Stimulated activated CD8-positive, alpha-beta memory T cell treated with anti-CD3 and anti-CD28 coated beads, Interleukin-7, amount 100 ng/mL, for 48 hours (primary cell): ENCODE measurements around the gene ARF6.
"Not testable (repeated sequence)": the region's sequence is repeated elsewhere in the genome, so short reads cannot be mapped to it uniquely, and the experiment has no call there.

Source experiments
- DNase-seq, 2 donors: peaks; one replicate each; pipeline ENCODE4 v3.0.0-alpha.2; 2020; ENCODE audit warnings: low read depth in 1 of 2; ENCODE audit errors: extremely low read depth in 1 of 2

Gene ARF6

DNA sequence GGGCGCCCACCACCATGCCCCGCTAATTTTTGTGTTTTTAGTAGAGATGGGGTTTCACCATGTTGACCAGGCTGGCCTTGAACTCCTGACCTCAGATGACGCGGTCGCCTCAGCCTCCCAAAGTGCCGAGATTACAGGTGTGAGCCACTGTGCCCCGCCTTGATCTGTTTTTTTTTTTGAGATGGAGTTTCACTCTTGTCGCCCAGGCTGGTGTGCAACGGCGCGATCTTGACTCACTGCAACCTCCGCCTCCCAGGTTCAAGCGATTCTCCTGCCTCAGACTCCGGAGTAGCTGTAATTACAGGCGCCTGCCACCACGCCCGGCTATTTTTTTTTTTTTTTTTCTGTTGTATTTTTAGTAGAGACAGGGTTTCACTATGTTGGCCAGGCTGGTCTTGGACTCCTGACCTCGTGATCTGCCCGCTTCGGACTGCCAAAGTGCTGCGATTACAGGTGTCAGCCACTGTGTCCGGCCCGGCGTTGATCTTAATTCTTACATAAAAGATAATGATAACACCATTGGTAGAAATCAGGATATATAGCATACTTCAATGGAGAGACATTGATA, 9.9 kb downstream of the ARF6 start:
- not testable (repeated sequence) for DNase-seq

DNA sequence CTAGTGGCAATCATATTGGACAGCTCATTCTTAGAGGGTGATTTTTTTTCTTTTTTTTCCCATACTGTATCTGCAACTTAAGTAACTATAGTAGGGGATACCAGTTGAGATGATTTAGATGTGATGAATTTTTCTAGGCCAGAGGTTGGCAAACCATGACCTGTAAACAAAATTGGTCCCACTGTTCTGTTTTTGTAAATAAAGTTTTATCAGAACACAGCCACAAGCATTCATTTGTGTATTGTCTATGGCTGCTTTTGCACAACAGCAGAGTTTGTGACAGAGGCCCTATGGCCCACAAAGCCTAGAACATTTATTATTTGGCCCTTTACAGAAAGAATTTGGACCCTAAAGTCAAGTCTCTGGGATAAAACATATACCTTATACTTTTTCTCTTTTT, 11.4 kb downstream of the ARF6 start:
- no peak for DNase-seq

DNA sequence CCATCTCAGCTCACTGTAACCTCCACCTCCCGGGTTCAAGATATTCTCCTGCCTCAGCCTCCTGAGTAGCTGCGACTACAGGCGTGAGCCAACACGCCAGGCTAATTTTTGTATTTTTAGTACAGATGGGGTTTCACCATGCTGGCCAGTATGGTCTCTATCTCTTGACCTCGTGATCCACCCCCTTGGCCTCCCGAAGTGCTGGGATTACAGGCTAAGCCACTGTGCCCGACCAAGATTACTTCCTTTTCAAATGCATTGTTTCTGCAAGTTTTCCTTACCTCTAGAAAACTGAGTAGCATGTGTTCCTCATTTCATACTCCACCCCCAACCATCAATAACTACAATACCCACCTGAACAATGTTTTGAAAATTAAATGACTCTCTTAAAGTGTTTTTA, 13.1 kb downstream of the ARF6 start:
- no peak for DNase-seq

DNA sequence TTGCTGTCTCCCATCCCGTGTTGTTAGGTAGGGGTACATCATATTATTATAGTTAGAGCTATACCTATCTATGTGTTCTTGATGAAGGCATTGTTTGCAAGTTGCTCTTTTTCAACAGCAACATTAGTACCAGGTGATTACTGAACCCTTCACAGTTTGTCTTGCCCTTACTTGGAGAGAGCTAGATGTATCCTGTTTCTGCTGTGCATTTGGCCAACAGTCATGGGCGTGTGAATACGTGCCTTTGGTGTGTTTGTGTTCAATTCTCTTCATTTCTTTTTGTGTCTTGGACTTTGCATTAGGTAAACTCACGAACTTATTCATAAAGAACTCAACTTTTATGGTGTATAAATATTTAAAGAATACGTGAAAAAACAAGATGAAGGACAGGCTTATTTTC, 14.3 kb downstream of the ARF6 start:
- DNase-seq: no peak

DNA sequence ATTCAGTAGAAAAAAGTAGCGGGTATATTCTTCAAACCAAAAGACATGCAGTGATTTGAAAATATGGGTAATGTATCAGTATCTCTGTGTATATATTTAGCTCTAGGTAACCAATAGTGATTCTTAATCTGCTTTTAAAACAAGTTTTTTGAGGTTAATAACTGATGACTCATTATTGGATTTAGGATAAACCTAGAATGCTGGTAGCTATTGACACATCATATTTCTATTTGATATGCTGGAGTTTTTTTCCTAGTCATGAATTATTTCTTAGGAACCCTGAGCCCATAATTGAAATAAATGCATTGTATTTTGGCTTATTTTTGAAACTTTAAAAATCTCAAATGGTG, 15.5 kb downstream of the ARF6 start:
- DNase-seq: no peak

DNA sequence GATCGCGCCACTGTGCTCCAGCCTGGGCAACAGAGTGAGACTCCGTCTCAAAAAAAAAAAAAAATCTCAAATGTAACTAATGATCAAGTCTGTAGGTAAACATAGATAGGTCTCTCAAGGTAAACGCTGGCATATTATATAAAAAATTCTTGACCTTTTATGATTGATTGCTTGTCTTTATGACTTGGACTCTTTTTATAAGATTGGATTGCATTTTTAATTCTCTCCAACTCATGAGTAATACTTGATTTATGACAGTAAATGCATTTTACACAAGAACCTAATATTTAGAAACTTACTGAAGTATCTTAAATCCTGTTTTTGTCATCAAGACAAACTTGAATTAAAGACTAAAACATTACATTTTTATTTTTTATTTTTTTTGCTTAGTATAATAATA, 16.1 kb downstream of the ARF6 start:
- no peak for DNase-seq

DNA sequence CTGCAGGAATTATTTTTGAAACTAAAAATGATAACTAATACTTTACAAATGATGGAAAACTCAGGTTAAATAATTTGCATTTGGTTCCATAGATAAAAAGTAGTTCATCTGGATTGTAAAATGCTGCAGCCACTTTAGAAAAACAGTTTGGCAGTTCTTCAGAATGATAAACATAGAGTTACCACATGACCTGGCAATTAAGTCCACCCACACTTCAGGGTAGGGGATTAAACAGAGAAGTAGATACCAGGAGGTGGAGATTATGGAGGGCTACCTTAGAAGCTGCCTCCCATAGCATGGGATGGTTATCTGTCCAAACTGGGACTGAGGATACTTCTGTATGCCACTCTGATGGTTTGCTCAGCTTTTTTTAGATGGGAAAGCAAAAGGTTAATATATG, 22.2 kb downstream of the ARF6 start:
- DNase-seq: no peak

DNA sequence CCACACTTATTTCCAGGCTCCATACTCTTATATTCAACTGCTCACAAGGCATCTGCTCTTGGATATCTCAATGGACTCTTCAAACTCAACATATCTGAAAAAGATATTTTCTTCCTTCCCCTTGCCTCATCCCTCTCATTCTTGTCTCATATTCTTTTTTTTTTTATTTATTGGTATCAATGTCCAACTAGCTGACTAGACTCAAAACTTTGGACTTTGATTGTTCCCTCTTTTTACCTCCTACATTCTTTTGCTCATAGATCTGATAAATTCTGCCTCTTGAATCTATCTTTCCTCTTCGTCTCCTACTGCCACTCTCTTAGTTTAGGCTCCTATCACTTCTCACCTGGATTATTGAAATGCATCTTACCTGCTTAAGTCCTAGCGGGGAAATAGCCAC, 25.8 kb downstream of the ARF6 start:
- no peak for DNase-seq

DNA sequence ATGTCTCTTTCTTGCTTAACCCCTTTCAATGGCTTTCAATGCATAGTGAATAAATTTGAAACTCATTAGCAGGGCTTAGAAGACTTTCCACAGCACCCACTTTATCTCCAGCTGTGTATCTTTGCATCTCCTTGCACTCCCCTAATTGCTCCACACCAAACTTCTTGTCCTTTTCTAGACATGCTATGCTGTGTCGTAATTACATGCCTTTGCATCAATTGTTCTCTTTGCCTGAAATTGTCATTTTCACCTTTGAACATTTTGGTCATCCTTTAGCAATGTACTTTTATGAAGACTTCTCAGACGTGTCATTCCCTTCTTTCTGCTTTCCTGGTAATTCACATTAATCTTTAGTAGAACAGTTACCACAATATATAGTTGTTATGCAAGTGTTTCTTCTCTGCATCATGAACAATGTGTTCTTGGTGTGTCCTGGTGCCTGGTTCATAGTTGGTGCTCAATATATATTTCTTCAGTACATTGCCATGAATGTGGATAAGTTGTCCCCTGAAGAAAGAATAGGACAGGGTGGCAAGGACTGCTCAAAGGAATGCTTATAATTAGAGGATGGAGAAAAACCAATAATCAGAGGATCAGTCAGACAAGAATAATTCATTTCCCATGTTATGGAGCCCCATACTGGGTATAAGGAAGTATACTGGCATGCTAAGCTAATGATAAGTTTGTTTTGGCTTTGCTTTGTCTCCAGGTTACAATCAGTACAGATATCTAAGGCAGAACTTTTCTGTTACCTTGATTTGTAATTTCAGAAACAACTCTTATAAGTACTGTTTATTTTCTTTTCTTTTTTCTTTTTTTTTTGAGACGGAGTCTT, 27.2 kb downstream of the ARF6 start:
- DNase-seq: no peak

DNA sequence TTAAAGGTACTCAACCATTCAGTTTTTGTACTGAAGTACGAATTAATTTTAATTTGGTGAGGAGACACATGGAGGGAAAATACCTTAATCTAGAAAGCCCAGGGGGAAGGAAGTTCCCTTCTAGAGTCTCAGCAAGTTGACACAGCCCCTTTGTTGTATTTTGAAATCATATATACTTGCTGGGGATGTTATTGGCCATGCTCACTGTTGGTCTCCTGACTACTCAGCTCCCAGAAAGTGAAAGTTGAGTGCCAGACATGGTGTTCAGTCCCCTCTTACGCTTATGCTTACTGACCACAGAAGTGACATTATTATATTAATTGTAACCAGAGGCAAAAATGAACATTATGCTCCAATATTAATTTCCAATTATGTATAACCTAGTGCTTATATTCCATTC, 28.1 kb downstream of the ARF6 start:
- no peak for DNase-seq

DNA sequence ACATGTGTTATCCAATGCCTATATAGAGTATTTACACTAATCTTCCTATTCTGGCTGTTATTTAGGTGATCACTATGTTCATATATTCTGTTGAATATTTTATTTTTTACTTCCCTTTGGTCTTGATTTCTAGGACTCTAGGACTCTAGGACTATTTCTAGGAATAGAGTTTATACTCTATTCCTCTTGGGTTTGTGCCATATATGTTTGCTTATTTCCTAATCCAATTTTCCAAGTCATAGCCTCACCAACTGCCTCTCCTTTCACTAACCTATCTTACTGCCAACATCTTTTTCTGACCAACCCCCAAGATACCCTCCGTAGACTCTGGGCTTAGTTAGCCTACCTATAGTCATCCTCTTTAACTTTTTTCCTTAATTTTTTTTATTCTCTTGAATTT, 28.5 kb downstream of the ARF6 start:
- no peak for DNase-seq

DNA sequence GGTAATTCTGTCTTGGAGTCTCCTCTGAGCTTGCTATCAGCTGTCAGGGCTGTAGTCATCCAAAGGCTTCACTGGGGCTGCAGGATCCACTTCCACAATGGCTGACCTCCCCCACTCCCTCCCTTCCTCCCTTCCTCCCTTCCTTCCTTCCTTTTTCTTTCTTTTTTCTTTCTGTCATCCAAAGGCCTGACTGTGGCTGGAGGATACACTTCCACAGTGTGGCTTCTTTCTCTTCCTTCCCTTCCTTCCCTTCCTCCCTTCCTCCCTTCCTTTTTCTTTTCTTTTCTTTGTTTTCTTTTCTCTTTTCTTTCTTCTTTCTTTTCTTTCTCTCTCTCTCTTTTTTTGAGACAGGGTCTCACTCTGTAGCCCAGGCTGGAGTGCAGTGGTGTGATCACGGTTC, 30.6 kb downstream of the ARF6 start:
- no peak for DNase-seq

DNA sequence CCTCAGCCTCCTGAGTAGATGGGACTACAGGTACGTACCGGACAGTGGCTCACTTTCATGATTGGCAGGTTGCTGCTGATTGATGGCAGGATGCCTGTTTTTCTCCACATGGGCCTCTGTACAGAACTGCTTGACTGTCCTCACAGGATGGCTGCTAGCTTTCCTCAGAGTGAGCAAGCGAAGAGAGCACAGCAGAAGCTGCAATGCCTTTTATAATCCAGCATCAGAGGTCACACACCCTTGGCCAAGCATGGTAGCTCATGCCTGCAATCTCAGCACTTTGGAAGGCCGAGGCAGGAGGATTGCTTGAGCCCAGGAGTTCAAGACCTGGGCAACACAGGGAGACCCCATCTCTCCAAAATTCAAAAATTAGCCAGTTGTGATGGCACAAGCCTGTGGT, 31.0 kb downstream of the ARF6 start:
- no peak for DNase-seq

DNA sequence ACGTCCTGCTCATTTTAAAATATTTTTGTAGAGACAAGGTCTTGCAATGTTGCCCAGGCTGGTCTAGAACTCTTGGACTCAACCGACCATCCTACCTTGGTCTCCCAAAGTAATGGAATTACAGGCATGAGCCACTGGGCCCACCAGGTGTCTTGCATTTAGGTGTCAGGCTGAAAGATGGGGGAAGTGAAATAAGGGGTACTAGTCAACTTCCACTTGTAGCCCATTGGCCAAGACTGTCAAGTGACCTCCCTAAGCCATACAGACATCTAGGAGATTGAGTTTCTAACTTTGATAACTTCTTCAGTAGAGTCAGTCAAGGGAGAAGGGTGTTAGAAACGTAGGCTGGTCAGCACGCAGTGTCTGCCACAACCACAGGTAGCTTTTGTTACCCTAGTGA, 32.0 kb downstream of the ARF6 start:
- no peak for DNase-seq

DNA sequence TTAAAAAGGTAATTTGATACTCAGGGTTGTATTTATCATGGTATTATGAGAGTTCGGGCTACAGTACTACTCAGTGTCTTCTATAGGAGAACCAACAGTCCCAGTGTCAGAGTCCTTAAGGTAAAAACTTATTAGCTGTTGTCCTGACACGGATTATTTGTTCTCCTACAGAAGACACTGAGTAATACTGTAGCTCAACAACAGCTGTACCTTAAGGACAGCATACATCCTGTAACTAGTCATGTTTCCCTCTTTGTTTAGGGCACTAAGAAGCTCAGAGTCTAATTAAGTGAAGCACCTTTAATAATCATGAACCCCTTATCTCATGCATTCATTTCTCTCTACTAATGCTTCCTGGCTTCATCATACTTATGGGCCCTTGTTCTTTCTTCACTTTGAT, 33.9 kb downstream of the ARF6 start:
- DNase-seq: no peak

DNA sequence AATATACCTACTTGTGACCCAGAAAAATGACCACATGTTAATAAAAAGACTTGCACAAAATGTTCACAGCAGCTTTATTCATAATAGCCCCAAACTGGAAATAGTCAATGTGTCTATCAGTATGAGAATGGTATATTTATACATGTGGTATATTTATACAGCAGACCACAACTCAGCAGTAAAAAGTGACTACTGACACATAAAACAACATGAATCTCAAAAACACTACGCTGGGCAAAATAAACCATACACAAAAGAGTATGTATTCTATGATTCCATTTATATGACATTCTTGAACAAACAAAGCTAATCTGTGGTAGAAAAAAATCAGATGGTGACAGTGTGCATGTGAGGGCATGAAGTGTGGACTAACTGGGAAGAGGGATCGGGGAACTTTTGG, 35.1 kb downstream of the ARF6 start:
- no peak for DNase-seq

DNA sequence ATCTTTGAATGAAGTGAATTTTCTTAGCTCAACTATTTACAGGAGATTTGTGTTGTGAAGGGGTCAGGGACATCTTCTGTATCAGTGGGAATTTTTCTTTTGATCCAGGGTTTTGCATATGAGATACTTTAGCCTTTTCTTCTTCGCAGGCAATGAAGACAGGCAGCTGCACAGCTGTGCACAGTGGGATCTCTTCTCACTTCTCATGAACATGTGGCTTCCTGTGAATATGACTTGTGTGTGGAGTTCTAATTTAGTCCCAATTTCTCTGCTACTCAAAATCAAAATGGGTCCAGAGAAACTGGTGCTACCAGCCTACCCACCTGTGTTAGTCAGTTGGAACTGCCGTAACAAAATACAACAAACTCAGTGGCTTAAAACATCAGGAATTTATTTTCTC, 37.8 kb downstream of the ARF6 start:
- no peak for DNase-seq

DNA sequence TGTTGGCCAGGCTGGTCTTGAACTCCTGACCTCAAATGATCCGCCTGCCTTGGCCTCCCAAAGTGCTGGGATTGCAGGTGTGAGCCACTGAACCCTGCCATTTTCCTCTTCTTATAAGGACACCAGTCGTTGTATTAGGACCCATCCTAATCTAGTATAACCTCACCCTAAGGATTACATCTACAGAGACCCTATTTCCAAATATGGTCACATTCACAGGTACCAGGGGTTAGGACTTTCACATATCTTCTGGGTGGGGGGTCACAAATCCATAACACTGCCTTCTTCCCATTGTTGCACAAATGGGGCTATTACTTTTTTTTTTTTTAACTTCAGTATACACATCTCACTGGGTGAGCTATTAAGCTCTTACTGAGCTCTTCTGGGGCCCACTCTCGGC, 38.6 kb downstream of the ARF6 start:
- DNase-seq: no peak

DNA sequence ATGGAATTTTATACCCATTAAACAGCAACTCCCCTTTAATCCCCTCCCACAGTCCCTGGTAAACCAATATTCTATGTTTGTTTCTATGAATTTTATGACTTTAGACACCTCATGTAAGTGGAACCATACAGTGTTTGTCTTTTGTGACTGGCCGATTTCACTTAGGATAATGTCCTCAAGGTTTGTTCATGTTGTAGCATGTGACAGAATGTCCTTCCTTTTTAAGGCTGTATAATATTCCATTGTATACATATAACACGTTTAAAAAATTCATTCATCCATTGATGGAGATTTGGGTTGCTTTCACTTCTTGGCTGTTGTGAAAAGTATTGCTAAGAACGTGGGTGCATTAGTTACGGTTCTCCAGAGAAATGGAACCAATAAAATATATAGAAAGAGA, 40.2 kb downstream of the ARF6 start:
- no peak for DNase-seq

DNA sequence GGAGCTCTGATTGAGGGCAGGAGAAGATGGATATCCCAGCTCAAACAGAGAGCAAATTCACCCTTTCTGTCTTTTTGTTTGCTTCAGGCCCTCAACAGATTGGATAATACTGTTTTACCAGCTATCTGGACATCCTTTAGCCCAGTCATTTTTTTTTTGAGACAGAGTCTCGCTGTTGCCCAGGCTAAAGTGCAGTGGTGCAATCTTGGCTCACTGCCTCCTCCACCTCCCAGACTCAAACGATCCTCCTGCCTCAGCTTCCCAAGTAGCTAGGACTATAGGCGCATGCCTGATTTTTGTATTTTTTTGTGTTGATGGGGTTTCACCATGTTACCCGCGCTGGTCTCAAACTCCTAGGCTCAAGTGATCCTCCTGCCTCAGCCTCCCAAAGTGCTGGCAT, 40.8 kb downstream of the ARF6 start:
- no peak for DNase-seq

DNA sequence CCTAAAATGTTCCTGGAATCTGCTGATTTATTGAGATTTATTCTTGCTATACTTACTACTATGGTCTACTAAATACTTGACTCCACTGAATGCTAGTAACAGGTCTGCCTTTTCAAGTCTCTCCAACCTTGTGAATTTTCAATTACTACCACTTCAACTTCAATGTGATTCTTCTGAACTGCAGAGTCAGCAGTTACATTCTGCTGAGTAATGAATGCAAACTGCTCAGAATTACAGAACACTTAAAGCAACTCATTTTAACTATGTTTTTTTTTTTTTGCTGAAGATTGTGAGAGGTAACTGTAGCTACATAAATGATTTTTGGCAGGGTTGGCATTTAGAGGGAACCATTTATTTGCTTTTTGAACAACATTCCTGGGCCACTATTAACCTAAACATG, 41.8 kb downstream of the ARF6 start:
- DNase-seq: no peak

DNA sequence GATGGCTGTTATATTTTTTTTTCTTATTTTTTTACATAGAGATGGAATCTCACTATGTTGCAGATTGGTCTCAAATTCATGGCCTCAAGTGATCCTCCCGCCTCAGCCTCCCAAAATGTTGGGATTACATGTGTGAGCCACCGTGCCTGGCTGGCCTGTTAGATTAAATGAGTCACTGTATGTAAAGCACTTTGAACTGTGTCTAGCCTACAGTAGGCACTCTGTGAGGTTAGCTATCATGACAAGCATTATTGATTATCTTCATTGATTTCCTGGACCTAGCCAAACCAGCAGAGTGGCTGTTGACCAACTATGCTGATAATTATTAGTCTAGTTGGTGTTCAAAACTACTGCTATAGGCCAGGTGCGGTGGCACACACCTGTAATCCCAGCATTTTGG, 42.6 kb downstream of the ARF6 start:
- no peak for DNase-seq

DNA sequence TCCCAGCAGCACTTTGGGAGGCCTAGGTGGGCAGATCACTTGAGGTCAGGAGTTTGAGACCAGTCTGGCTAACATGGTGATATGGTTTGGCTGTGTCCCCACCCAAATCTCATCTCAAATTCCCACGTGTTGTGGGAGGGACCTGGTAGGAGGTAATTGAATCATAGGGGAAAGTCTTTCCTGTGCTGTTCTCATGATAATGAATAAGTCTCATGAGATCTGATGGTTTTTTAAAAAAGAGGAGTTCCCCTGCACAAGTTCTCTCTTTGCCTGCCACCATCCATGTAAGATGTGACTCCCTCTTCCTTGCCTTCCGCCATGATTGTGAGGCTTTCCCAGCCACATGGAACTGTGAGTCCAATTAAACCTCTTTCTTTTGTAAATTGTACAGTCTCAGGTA, 43.4 kb downstream of the ARF6 start:
- not testable (repeated sequence) for DNase-seq
